Kidney glomerular epithelial cell (primary cell): ENCODE measurements around the gene CLEC3A.
"Not testable (repeated sequence)": the region's sequence is repeated elsewhere in the genome, so short reads cannot be mapped to it uniquely, and the experiment has no call there.

Experiments
- DNase-seq: peaks from one replicate; lab custom pipeline; 2025; lab: John Stamatoyannopoulos, UW

The CLEC3A gene

GRCh38 chr16:78034530-78034929 lies 12.2 kb downstream of the CLEC3A start:
- no peak for DNase-seq

DNA sequence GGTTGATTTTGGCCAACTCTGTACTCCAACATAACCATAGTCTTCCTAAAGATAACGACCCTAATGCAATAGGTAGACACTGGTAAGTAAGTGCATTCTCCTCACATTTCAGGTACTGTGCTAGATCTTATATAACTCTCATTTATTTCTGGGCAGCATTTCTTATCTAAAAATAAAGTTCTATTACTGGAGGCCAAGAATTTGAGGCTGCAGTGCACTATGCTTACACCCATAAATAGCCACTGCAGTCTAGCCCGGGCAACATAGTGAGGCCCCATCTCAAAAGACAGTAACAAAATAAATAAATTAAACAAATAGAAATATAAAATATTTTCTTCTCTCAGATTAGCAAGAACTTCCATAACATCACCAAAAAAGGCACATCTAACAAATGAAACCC lies 12.7 kb downstream of the CLEC3A start:
- no peak for DNase-seq

GRCh38 chr16:78040396-78040795 lies 18.0 kb downstream of the CLEC3A start:
- no peak for DNase-seq

GRCh38 chr16:78045865-78046581 lies 23.7 kb downstream of the CLEC3A start:
- peak; percentile 31 for DNase-seq

GRCh38 chr16:78048319-78048718 lies 26.0 kb downstream of the CLEC3A start:
- no peak for DNase-seq

DNA sequence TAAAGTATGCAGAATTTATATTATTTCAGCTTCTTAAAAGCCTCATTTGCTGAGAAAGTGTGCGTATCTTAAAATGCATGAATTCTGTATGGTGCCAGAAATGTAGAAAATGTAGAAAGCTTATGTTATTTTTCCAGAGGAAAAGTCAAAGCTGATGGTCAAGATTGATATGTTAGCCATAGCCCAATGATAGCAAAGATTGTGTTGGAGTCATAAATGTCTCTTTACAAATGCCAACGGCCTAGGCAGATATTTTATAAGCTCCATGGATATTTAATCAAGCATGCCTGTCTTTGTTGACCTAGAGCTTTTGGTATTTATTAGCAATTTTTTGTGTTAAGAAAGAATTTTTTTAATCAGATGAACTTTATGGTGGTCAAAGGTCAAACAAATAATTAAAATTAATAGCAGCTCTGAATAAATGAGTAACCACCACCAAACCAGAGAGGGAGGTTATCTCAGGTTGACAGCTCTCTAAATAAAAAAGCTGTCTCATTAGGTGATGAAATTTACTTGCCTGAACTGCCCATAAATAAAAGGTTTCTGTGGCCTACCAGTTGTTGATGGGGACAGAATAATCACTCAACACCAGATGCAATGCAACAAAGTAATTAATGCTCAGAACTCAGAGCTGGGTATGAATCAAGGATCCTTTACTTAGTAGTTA lies 28.5 kb downstream of the CLEC3A start:
- DNase-seq, result peak; percentile 3

GRCh38 chr16:78057803-78058564 lies 35.6 kb downstream of the CLEC3A start:
- no peak for DNase-seq

GRCh38 chr16:78059806-78060205 lies 37.5 kb downstream of the CLEC3A start:
- not testable (repeated sequence) for DNase-seq

DNA sequence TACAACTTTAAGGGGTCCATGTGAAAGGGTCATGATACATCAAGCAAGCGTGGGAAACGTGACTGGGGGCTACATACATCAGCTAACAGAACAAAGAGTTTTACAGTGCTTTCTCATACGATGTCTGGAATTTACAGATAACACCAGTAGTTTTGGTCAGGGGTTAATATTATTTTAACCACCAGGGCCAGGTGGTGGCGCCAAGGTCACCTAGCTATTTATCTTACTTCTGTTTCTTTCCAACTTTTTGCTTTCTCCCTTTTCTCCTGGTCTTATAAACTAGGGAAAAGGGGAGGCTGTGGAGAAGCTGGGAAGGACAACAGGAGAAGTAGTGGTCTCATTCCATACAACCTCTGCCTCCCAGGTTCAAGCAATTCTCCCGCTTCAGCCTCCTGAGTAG lies 37.9 kb downstream of the CLEC3A start:
- no peak for DNase-seq

- DNase-seq, result no peak
Observed at GRCh38 chr16:78060809-78061208, 38.5 kb downstream of the CLEC3A start.

DNA sequence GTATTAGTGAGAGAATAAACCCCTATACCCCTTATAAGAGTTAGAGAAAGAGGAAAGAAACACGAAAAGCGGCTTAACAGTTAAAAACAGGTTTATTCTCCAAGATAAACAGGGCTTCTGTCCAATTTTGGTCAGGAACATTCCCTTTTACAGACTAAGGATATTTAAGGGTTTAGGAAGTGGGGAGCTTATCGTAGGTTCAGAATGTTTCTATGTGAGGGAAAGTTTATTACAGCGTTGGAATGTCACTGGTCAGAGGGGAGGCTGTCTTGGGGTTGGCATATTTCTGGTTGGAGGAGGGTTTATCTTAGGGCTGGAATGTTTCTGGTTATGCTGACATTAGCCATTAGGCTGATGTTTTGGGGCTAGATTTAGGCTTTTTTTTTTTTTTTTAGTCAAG lies 43.0 kb downstream of the CLEC3A start:
- no peak for DNase-seq

DNA sequence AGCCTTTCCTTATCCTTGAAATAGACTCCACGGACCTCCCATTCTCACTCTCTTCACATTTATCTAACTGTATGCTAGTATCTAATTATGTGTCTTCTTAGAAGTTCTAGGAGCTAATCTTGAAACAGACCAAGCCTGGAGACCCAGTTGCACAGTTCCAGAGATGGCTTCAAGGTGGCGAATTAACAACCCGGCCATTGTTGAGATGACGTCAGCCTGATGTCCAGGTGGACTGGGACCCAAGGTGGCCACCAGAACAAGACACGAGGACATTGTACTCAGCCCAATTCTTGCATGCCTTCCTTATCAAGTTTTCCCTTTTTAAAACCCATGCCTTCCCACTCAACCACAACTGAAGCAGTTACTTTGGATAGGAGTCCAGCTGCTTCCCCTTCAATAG lies 47.6 kb downstream of the CLEC3A start:
- DNase-seq, result no peak

DNA sequence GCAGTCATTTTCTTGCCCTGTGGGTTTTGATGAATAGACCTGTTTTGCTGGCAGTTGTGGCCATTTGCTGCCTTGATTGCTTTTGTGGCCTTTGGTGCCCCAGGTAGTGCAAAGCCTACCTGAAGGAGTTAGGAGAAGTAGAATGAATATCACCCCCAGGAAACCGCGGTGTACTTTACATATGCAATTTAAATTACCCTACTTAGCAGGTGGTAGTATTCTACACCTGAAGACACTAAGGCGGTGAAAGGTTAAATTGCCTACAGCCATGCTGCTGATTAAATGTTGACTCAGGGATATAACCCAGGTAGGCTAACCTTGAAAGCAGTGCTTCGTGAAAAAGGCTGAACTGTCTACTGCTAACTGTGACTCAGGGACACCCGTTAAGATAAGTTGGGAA lies 49.9 kb downstream of the CLEC3A start:
- no peak for DNase-seq

DNA sequence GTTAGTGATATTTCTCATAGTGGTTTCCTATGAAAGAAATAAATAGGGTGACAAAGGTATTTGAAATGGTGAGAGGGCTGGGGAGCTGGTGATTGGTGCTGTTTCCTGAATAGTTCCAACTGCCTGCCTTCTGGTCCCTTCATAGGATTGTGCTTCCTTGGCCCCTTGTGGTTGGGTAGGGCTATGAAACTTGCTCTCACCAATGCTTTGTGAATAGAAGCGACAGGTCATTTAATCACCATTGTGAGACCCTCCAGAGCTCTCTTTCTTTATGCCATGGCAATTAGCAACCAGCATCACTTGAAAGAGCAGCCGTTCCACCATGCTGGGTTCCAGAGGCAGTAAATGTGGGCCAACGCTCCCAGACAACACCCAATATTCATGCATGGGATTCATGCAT lies 53.5 kb downstream of the CLEC3A start:
- no peak for DNase-seq

GRCh38 chr16:78081341-78081740 lies 59.0 kb downstream of the CLEC3A start:
- no peak for DNase-seq
